Measurements from ENCODE around the gene ZNF232.

DNA sequence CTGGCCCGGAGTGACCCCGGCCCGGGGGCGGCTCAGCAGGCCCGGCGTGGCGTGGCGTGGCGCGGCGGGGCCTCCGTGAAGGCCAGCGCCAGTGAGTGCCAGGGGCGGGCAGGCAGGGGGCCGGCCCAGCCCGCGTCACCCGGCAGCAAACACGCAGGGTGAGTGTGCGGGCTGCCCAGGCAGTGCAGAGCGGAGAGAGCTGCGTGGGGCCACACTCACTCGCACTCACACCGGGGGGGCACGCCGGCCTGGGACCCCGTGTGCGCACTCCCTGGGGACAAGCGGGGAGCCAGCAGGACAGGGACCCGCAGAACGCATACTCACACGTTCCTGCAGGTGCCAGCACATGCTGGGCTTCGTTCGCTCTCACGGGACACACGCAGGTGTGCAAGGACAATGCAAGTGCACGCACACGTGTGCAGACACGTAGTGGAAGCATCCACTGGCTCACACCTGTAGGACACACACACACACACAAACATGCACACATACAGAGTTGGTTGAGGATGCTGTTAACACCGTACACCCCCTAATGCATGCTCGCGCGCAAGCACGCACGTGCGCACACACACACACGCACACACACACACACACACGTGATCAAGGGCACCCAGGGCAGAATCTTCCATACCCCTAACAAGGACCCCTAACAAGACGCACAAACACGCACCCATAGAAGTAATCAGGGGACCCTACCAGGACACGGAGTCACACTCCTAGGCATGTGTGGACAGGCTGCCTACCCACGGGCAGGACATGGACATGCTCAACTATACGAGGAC, 11.9 kb upstream of the ZNF232 start:
- no peak for TF ChIP-seq FOXP2 (optimal IDR thresholded peaks at IDR 0.05; ENCODE audit: control extremely low read depth, extremely low read length, insufficient read depth)
- TF ChIP-seq POLR2AphosphoS5 (IDR thresholded peaks at IDR 0.05; ENCODE audit: borderline replicate concordance, low read depth, low read length): no peak
